T-helper 1 cell treated with Interleukin-12 subunit alpha and Interleukin-12 subunit beta and Interleukin-4 antibody, amounts not matched to agents 30 μg/mL and 1 μg/mL, for 36 hours (primary cell): Measurements from ENCODE around the gene MAP2K6.

ENCODE experiments used
- H3K27ac Mint-ChIP-seq: one replicate; pipeline ENCODE4 v1.8.0; 2021; ENCODE audit warnings: mild to moderate bottlenecking, mixed read lengths
- H3K27me3 Mint-ChIP-seq: one replicate; pipeline ENCODE4 v1.8.0; 2021; ENCODE audit warnings: low read depth, mixed read lengths
- H3K36me3 Mint-ChIP-seq: one replicate; pipeline ENCODE4 v1.8.0; 2021; ENCODE audit warnings: low read depth, mixed read lengths
- H3K4me1 Mint-ChIP-seq: one replicate; pipeline ENCODE4 v1.8.0; 2021; ENCODE audit warnings: low read depth, mixed read lengths
- H3K4me3 Mint-ChIP-seq: one replicate; pipeline ENCODE4 v1.8.0; 2021; ENCODE audit warnings: mild to moderate bottlenecking, moderate library complexity, mixed read lengths
- H3K9me3 Mint-ChIP-seq: one replicate; pipeline ENCODE4 v1.8.0; 2021; ENCODE audit warnings: mixed read lengths

Gene MAP2K6

DNA sequence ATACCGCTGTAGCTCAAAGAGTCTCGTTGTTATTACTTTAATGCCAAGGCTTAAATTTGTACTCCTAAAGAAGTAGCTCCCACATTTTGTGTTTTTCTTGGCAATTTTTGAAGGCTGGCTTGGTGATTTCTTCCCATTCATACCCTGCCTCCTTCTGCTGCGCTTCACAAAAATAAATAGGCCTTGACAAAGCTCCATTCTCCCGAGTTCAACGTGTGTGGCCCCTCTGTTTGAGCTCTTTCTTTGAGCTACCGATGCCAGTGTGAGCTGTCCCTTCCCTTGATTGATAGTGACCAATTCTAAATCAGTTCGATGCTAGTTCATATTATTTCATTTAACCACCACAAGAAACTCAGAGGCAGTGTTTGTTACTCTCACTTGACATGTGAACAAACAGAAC is 96.8 kb downstream of the MAP2K6 start:
- no peaks in the 10 kb centered on the region for H3K9me3 Mint-ChIP-seq
- no peaks in the 10 kb centered on the region for H3K27me3 Mint-ChIP-seq
- peaks cover 2% of the 10 kb centered on the region for H3K4me1 Mint-ChIP-seq
- H3K4me3 Mint-ChIP-seq, result no peak overlapping the region
- H3K27ac Mint-ChIP-seq, result no peak overlapping the region
- H3K36me3 Mint-ChIP-seq, result no peaks in the 10 kb centered on the region

DNA sequence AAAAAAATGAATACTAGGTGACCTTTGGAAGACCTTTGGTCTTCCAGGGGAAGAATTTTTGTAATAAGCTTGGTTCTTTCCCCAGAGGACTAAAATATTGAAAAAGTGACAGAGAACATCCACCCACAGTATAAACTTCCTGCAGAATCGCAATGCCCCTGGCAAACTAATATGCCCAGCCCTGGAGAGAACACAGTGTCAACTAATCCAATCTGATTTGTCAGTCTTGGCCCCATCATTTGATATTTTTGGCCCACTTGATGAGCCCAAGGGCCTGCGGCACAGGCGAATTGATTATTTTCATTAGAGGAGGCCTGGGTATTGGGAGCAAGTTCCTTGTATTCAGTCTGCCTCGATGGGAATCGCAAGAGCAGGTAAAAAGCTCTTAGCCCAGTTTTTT is 98.4 kb downstream of the MAP2K6 start:
- Mint-ChIP-seq H3K36me3 (no peaks in the 10 kb centered on the region), H3K9me3 (no peaks in the 10 kb centered on the region), H3K27ac (no peak overlapping the region), H3K27me3 (no peaks in the 10 kb centered on the region), H3K4me3 (no peak overlapping the region), H3K4me1 (peaks cover 2% of the 10 kb centered on the region)

DNA sequence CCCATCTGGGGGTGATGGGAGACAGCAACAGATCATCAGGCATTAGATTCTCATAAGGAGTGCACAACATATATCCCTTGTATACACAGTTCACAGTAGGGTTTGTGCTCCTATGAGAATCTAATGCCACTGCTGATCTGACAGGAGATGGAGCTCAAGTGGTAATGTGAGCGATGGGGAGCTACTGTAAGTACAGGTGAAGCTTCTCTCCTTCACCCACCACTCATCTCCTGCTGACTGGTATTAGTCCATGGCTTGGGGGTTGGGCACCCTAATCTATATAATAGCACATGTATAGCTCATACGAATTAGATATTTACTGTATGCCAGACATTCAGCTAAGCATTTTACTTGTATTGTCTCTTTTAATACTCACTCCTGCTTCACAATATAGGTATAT is 101.7 kb downstream of the MAP2K6 start:
- no peaks in the 10 kb centered on the region for H3K27me3 Mint-ChIP-seq
- no peak overlapping the region for H3K4me3 Mint-ChIP-seq
- H3K27ac Mint-ChIP-seq, result no peak overlapping the region
- no peaks in the 10 kb centered on the region for H3K4me1 Mint-ChIP-seq
- H3K36me3 Mint-ChIP-seq, result no peaks in the 10 kb centered on the region
- H3K9me3 Mint-ChIP-seq, result no peaks in the 10 kb centered on the region

DNA sequence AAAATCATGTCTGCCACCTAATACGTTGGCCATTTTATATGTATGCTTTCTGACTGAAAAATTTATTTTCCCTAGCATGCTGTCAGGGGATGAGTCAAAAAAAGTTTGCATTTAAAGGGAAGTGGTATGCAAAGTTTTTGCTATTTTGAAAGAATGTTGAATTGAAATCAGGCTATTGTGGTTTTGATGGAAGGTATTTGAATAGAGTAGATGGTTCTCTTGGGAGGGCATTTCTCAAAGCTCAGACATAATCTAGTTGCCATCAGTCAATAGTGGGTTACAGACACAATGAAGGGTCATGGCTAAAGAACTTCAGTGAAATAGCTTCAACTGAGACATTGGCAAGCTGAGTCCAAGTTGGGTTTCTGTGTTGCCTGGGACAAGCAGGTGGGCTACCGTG is 102.4 kb downstream of the MAP2K6 start:
- no peak overlapping the region for H3K4me3 Mint-ChIP-seq
- H3K27ac Mint-ChIP-seq, result no peak overlapping the region
- no peaks in the 10 kb centered on the region for H3K9me3 Mint-ChIP-seq
- H3K4me1 Mint-ChIP-seq, result no peaks in the 10 kb centered on the region
- H3K27me3 Mint-ChIP-seq, result no peaks in the 10 kb centered on the region
- no peaks in the 10 kb centered on the region for H3K36me3 Mint-ChIP-seq

DNA sequence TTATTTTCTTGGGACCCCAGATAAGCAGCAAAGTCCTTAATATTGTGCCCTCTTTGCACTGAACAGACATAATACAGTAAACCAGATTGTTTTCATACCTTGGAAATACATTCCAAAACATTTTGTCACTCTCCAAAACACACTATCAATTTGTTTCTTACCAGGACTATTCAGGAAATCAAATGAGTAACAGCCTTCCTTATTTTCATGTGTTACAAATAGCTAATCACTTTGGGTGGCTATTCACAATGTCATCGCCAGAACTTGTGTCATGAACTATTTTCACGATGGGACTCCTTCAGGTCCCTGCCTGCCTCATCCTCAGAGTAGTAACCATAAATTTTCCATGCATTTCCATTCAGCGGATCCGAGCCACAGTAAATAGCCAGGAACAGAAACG is 104.5 kb downstream of the MAP2K6 start:
- Mint-ChIP-seq H3K36me3 (no peaks in the 10 kb centered on the region), H3K9me3 (no peaks in the 10 kb centered on the region), H3K4me1 (no peaks in the 10 kb centered on the region), H3K27ac (no peak overlapping the region), H3K4me3 (no peak overlapping the region), H3K27me3 (no peaks in the 10 kb centered on the region)

DNA sequence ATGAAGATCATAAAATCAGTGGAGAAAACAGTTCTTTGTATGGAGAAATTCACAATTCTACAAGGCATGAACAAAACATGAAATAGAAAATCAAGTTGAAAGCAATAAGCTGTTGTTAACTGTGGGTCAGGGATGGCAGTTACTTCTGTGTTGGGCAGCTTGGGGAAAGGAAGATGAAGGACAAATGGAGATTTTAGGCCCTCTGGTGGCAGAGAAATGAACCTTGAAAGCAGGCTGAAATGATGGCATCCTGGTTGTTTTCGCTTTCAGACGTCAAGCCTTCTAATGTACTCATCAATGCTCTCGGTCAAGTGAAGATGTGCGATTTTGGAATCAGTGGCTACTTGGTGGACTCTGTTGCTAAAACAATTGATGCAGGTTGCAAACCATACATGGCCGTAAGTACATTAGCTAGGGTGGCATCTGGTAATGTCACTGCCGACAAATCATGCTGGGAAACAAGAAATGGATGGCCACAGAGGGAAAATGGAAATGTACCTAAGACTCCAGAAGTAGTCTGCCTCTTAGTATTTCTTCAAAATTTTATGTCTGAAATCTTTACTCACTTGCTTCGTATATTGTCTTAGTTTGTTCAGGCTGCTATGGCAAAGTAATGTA is 108.9 kb downstream of the MAP2K6 start:
- Mint-ChIP-seq H3K4me3 (no peak overlapping the region), H3K4me1 (no peaks in the 10 kb centered on the region), H3K27me3 (no peaks in the 10 kb centered on the region), H3K27ac (no peak overlapping the region), H3K36me3 (no peaks in the 10 kb centered on the region), H3K9me3 (no peaks in the 10 kb centered on the region)

DNA sequence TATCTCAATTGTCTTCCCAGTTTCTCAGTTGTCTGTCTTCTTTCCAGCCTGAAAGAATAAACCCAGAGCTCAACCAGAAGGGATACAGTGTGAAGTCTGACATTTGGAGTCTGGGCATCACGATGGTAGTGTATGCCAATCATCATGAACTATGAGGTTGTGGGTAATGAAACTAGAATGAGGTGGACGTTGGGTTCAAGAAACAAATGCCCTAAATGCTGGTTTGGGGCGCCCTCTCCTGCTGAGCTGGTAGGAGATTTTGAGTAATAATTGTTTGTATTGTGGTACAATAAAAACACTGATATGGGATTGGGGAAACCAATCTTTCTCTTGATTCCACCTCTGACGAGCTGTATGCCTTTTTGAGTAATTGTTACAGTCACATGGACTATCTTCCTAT is 110.4 kb downstream of the MAP2K6 start:
- Mint-ChIP-seq H3K4me1 (no peaks in the 10 kb centered on the region), H3K36me3 (no peaks in the 10 kb centered on the region), H3K27ac (no peak overlapping the region), H3K9me3 (no peaks in the 10 kb centered on the region), H3K27me3 (no peaks in the 10 kb centered on the region), H3K4me3 (no peak overlapping the region)

DNA sequence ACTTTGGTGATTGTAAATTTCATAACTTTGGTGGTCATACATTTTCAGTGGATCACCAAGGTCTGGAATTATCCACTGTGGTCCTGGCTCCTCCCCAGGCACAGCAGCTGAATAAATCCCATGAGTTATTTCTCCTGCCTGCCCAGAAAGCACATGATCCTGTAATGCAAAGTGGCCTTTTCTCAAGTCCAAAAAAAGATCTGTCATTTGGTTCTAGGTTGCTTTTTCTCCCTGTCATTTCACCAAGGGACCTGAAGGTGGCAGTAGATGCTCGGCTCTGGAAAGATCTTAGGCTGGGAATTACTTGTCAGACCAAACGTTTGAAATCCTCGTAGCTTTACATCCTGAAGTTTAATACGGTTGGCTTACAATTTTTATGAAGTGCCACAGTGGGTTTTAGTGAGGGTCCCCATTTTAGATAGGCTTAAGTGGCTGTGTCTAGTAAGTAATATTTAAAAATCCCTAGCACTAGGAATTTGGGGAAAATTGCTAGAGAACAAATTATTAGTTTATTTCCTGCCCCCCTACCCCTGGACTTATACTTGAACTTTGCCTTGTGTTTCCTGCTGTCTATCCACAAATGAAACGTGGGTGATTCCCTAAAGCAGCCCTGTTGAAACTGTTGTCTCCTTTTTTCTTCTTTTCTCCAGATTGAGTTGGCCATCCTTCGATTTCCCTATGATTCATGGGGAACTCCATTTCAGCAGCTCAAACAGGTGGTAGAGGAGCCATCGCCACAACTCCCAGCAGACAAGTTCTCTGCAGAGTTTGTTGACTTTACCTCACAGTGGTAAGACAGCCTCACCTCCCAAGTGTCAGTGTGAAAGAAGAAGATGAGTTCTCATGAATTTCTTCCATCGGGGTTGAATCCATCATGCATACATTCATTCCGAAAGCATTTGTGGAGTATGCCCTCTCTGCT is 111.7 kb downstream of the MAP2K6 start:
- H3K4me1 Mint-ChIP-seq, result no peaks in the 10 kb centered on the region
- no peaks in the 10 kb centered on the region for H3K9me3 Mint-ChIP-seq
- H3K27ac Mint-ChIP-seq, result no peak overlapping the region
- H3K36me3 Mint-ChIP-seq, result no peaks in the 10 kb centered on the region
- H3K4me3 Mint-ChIP-seq, result no peak overlapping the region
- H3K27me3 Mint-ChIP-seq, result no peaks in the 10 kb centered on the region

DNA sequence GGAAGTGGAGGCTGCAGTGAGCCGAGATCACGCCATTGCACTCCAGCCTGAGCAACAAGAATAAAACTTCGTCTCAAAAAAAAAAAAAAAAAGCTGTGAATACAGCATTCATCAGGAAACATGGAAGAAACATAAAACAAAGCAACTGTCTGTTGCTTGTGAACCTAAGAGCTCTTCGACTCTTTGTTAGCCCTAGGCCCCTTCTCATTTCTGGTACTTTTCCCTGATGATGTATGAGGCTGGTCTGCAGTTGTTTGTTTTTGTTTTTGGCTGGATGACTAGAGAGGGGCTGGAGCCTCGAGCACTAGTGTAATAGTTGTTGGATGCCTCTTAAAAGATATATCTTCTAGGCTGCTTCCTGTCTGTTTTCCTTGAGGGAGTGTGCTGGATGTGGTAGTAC is 113.5 kb downstream of the MAP2K6 start:
- Mint-ChIP-seq H3K36me3 (no peaks in the 10 kb centered on the region), H3K4me3 (no peak overlapping the region), H3K27me3 (no peaks in the 10 kb centered on the region), H3K27ac (no peak overlapping the region), H3K4me1 (no peaks in the 10 kb centered on the region), H3K9me3 (no peaks in the 10 kb centered on the region)

DNA sequence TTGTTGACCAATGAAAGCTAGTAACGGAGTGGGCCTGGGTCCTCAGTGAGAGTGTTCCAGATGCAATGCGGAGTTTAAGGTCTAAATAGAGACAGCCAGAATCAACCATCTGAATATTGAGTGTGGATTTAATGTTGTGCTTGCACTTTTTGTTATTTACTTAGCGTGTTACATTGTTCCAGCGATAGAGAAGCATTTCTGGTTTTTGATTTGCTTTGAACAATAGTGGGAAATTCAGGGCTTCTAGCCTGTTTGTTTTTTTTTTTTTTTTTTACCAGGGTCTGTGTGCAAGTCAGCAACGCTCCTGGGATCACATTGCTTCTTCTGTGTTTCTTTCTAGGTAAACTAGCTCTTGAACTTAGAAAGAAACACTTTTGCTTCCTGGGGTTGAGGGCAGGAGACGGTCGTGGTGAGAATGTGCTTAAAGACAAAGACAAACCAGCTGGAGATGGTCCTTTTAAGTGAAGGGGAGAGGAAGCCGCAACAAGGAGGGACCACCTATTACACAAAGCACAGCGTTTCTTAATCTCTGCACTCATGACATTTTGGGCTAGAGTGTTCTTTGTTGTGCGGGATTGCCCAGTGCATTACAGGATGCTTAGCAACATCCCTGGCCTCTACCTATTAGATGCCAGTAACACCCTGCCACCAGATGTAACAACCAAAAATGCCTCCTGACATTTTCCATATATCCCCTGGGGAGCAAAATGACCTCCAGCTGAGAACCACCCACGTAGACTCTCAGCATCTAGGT is 119.2 kb downstream of the MAP2K6 start:
- Mint-ChIP-seq H3K9me3 (no peaks in the 10 kb centered on the region), H3K27ac (no peak overlapping the region), H3K36me3 (no peaks in the 10 kb centered on the region), H3K27me3 (no peaks in the 10 kb centered on the region), H3K4me1 (no peaks in the 10 kb centered on the region), H3K4me3 (no peak overlapping the region)

DNA sequence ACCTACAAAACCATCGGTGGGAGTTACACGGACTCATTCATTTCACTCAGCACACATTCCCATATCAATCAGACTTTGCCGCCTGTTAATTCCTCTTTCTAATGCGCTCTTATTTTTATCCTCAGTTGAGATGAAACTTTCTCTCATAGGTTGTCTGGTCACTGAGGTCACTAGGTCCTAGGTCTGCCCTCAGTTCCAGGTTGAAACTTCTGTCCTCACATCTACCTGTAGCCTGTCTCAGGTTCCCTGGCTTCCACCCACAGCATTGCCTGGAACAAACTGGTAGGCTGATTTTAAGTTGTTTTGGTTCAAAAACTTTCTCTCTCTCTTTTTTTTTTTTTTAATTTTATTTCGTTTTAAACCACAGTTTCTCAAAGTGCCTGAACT is 119.7 kb downstream of the MAP2K6 start:
- Mint-ChIP-seq H3K9me3 (no peaks in the 10 kb centered on the region), H3K36me3 (no peaks in the 10 kb centered on the region), H3K27ac (no peak overlapping the region), H3K4me3 (no peak overlapping the region), H3K27me3 (no peaks in the 10 kb centered on the region), H3K4me1 (no peaks in the 10 kb centered on the region)

DNA sequence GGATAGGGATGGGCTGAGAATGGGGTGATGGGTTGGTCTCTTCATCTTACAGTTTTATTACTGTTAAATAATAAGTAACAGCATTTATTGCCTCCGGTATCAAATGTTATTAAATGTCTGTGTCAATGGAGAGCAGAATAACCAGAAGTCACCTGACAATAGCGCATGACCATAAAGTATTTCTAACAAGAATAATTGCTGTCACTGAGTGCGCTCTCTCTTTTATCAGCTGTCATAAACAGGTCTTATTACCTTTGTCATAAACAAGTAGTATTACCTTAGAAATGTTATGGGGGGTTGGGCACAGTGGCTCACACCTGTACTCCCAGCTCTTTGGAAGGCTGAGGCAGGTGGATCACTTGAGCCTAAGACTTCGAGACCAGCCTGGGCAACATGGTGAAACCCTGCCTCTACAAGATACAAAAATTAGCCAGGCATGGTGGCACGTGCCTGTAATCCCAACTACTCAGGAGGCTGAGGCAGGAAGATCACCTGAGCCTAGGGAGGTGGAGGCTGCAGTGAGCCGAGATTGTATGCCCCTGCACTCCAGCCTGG is 120.6 kb downstream of the MAP2K6 start:
- Mint-ChIP-seq H3K27me3 (no peaks in the 10 kb centered on the region), H3K9me3 (no peaks in the 10 kb centered on the region), H3K4me3 (no peak overlapping the region), H3K27ac (no peak overlapping the region), H3K4me1 (no peaks in the 10 kb centered on the region), H3K36me3 (no peaks in the 10 kb centered on the region)

DNA sequence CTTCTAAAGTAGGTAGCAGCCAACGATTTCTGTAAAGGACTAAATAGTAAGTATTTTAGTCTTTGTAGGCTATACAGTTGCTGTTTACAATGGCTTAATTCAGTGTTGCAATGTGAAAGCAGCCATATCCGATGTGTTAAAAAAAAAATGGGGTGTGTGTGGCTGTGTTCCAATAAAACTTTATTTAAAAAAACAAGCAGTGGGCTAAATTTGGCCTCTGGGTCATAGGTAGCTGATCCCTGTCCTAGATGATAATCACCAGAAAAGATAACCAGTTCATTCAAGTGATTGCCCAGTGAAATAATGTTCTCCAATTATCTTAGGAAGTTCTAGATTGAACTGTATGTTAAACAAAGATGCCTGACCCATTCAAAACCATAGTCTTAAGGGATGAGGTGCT is 124.3 kb downstream of the MAP2K6 start:
- Mint-ChIP-seq H3K9me3 (no peaks in the 10 kb centered on the region), H3K36me3 (no peaks in the 10 kb centered on the region), H3K27me3 (no peaks in the 10 kb centered on the region), H3K4me3 (no peak overlapping the region), H3K27ac (no peak overlapping the region), H3K4me1 (no peaks in the 10 kb centered on the region)

DNA sequence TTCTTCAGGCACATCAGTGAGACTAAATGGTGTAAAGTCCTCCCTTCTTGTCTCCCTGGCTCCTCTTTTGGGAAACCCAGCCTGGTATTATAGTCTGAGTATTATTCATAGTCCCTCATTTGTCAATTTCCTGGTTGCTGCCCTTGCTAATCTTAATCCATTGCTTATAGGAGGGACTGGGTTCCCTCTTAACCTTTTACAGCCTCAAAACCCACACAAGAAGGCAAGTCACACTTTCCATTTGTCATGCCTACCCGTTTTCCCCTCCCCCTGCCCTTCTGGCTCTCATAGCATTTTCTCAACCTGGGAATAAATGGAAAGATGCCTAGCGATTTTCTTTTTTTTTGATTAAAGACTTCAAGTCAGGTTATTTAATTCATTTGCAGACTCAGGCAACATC is 124.8 kb downstream of the MAP2K6 start:
- Mint-ChIP-seq H3K4me1 (no peaks in the 10 kb centered on the region), H3K9me3 (no peaks in the 10 kb centered on the region), H3K4me3 (no peak overlapping the region), H3K36me3 (no peaks in the 10 kb centered on the region), H3K27ac (no peak overlapping the region), H3K27me3 (no peaks in the 10 kb centered on the region)
